Panc1 (cell line): ENCODE measurements around the gene RHEX. TPM values are rescaled to one million over a fixed set of nuclear protein-coding genes. Genes with fewer than 3 reads are reported as not detected.

Experiments
- ATAC-seq: fragments of 200-7000 bp; cut with Tn5 transposase; 2 replicates; pipeline ENCODE4 v1.9.1; 2020; ENCODE audit warnings: mild to moderate bottlenecking, moderate library complexity
- BruUV-seq: library from RNA; stranded (reverse); fragments of 400-500 nt; replicated peaks from 2 replicates; lab custom pipeline; 2021; lab: Mats Ljungman, UMichigan
- CTCF ChIA-PET: fragments of 300-600 bp; sonication (Branson Sonifier 250); formaldehyde crosslinking; loops from one replicate; lab custom pipeline; 2022; ENCODE audit warnings: antibody characterized with exemption; lab: Charles Lee
- POLR2A ChIA-PET: fragments of 300-600 bp; sonication (Branson Sonifier 250); formaldehyde crosslinking; loops from one replicate; lab custom pipeline; 2022; ENCODE audit warnings: antibody characterized with exemption; lab: Charles Lee
- DNase-seq: peaks from one replicate; pipeline ENCODE4 v3.0.0-alpha.2; 2010; ENCODE audit warnings: low read depth, low spot score
- H3K27ac ChIP-seq: 2 replicates; pipeline ENCODE4 v1.5.1; 2011; ENCODE audit warnings: mild to moderate bottlenecking, low read length, inconsistent platforms
- H3K27me3 ChIP-seq: fragments of 200-500 bp; sonication (Bioruptor generic); 2 replicates; pipeline ENCODE4 v1.6.0; 2014; ENCODE audit warnings: low read length, inconsistent platforms; ENCODE audit not compliant: control insufficient read depth, insufficient read depth
- H3K36me3 ChIP-seq: fragments of 200-500 bp; sonication (Bioruptor generic); 2 replicates; pipeline ENCODE4 v1.5.1; 2014; ENCODE audit warnings: inconsistent platforms, mild to moderate bottlenecking, low read length, moderate library complexity; ENCODE audit not compliant: control insufficient read depth, insufficient read depth
- H3K4me1 ChIP-seq: 2 replicates; pipeline ENCODE4 v1.5.1; 2011; ENCODE audit warnings: inconsistent platforms, mild to moderate bottlenecking, low read length, moderate library complexity; ENCODE audit not compliant: control insufficient read depth, insufficient read depth
- H3K4me3 ChIP-seq, 2 experiments: 2 replicates each; pipeline ENCODE4 v1.5.1; 2011 to 2012; ENCODE audit warnings: low read depth in 2 of 2, low read length in 2 of 2, mild to moderate bottlenecking in 2 of 2, inconsistent platforms in 1 of 2, moderate library complexity in 1 of 2
- H3K9me3 ChIP-seq: fragments of 200-500 bp; sonication (Bioruptor generic); 2 replicates; pipeline ENCODE4 v1.5.1; 2014; ENCODE audit warnings: low read depth, mild to moderate bottlenecking, inconsistent platforms, low read length, moderate library complexity; ENCODE audit not compliant: control insufficient read depth, insufficient read depth
- POLR2AphosphoS5 ChIP-seq: IDR thresholded peaks from 2 replicates; pipeline ENCODE4 v1.6.1; 2012; ENCODE audit warnings: mild to moderate bottlenecking, low read depth, low read length, moderate library complexity
- SIN3A ChIP-seq: IDR thresholded peaks from 2 replicates; pipeline ENCODE4 v1.6.1; 2012; ENCODE audit warnings: low read depth, mild to moderate bottlenecking, low read length, moderate library complexity, borderline replicate concordance; ENCODE audit not compliant: insufficient read depth
- TCF7L2 ChIP-seq: IDR thresholded peaks from 2 replicates; pipeline ENCODE4 v1.6.1; 2011; ENCODE audit warnings: mild to moderate bottlenecking, low read depth, low read length, inconsistent platforms
- in situ Hi-C: cut with HindIII; loops from 2 replicates; pipeline ENCODE4 v1.10.0; 2016; ENCODE audit warnings: low sequenced_read_pairs, low pct_unique_long_range_greater_than_20kb
- intact Hi-C: fragments of 100-400 bp; cut with micrococcal nuclease; formaldehyde crosslinking; loops from one replicate; pipeline ENCODE4 v1.10.0; 2022; ENCODE audit not compliant: unreplicated experiment
- total RNA-seq: library from RNA; stranded (reverse); gene quantifications from one replicate; pipeline ENCODE4 v1.2.1, GENCODE V29; 2021; ENCODE audit not compliant: unreplicated experiment
- TF ChIP-seq, protein P1 (sequence below): fragments of 450-650 bp; IDR thresholded peaks from 2 replicates; pipeline ENCODE4 v1.5.1; 2017; ENCODE audit warnings: mild to moderate bottlenecking
- TF ChIP-seq, protein P2 (sequence below), 2 experiments: IDR thresholded peaks; 2 replicates each; pipeline ENCODE4 v1.6.1; 2011 to 2012; ENCODE audit warnings: low read depth in 2 of 2, control low read depth in 1 of 2, low read length in 1 of 2, mild to moderate bottlenecking in 1 of 2, moderate library complexity in 1 of 2; ENCODE audit not compliant: insufficient read depth in 1 of 2

RHEX gene
- total RNA-seq, 1 experiment from 2014 or later, result not detected

DNA sequence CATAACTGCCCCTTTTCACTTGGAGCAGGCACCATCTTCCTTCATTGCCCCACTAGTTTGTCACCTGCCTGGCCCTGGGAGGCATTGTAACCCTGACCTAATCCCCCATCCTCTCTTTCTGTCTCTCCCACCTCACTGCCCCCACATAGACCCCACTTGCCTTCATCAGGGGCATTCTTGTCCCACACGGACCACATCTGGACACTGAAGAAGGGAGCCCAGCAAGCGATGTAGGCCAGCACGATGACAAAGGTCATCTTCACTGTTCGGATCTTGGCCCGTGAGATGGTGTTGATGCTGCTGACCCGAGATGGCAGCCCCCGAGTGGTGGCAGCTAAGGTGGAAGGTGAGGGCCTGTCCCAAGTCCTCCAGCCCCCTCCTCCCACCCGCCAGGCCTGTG, 62.8 kb downstream of the RHEX start:
- BruUV-seq, result no TSS peak
- H3K9me3 ChIP-seq, result peaks cover 3% of the 10 kb centered on the region
- in situ Hi-C loops (no loop called here), intact Hi-C loops (no loop called here)
- TF ChIP-seq TCF7L2 (no peak), SIN3A (no peak), POLR2AphosphoS5 (no peak)
- TF ChIP-seq, protein P1, sequence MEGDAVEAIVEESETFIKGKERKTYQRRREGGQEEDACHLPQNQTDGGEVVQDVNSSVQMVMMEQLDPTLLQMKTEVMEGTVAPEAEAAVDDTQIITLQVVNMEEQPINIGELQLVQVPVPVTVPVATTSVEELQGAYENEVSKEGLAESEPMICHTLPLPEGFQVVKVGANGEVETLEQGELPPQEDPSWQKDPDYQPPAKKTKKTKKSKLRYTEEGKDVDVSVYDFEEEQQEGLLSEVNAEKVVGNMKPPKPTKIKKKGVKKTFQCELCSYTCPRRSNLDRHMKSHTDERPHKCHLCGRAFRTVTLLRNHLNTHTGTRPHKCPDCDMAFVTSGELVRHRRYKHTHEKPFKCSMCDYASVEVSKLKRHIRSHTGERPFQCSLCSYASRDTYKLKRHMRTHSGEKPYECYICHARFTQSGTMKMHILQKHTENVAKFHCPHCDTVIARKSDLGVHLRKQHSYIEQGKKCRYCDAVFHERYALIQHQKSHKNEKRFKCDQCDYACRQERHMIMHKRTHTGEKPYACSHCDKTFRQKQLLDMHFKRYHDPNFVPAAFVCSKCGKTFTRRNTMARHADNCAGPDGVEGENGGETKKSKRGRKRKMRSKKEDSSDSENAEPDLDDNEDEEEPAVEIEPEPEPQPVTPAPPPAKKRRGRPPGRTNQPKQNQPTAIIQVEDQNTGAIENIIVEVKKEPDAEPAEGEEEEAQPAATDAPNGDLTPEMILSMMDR, result no peak
- TF ChIP-seq, protein P2, sequence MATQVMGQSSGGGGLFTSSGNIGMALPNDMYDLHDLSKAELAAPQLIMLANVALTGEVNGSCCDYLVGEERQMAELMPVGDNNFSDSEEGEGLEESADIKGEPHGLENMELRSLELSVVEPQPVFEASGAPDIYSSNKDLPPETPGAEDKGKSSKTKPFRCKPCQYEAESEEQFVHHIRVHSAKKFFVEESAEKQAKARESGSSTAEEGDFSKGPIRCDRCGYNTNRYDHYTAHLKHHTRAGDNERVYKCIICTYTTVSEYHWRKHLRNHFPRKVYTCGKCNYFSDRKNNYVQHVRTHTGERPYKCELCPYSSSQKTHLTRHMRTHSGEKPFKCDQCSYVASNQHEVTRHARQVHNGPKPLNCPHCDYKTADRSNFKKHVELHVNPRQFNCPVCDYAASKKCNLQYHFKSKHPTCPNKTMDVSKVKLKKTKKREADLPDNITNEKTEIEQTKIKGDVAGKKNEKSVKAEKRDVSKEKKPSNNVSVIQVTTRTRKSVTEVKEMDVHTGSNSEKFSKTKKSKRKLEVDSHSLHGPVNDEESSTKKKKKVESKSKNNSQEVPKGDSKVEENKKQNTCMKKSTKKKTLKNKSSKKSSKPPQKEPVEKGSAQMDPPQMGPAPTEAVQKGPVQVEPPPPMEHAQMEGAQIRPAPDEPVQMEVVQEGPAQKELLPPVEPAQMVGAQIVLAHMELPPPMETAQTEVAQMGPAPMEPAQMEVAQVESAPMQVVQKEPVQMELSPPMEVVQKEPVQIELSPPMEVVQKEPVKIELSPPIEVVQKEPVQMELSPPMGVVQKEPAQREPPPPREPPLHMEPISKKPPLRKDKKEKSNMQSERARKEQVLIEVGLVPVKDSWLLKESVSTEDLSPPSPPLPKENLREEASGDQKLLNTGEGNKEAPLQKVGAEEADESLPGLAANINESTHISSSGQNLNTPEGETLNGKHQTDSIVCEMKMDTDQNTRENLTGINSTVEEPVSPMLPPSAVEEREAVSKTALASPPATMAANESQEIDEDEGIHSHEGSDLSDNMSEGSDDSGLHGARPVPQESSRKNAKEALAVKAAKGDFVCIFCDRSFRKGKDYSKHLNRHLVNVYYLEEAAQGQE (IDR thresholded peaks at IDR 0.05; ENCODE audit: insufficient read depth in 1 of 2, low read depth in 2 of 2, low read length in 1 of 2), result no peak
- H3K36me3 ChIP-seq, result no peaks in the 10 kb centered on the region
- H3K4me3 ChIP-seq, result no peak overlapping the region
- H3K27ac ChIP-seq, result no peak overlapping the region
- DNase-seq, result no peak
- peaks cover 4% of the 10 kb centered on the region; the same call in 1 of the 2 replicates for H3K4me1 ChIP-seq
- ChIA-PET CTCF (interaction anchor here (0.6 kb wide), 1 partner anchor 133 kb away, joined by 3 read pairs; no protein-coding TSS in a partner anchor), POLR2A (no interaction called here)
- peaks cover 15% of the 10 kb centered on the region for H3K27me3 ChIP-seq
- no peak for ATAC-seq

DNA sequence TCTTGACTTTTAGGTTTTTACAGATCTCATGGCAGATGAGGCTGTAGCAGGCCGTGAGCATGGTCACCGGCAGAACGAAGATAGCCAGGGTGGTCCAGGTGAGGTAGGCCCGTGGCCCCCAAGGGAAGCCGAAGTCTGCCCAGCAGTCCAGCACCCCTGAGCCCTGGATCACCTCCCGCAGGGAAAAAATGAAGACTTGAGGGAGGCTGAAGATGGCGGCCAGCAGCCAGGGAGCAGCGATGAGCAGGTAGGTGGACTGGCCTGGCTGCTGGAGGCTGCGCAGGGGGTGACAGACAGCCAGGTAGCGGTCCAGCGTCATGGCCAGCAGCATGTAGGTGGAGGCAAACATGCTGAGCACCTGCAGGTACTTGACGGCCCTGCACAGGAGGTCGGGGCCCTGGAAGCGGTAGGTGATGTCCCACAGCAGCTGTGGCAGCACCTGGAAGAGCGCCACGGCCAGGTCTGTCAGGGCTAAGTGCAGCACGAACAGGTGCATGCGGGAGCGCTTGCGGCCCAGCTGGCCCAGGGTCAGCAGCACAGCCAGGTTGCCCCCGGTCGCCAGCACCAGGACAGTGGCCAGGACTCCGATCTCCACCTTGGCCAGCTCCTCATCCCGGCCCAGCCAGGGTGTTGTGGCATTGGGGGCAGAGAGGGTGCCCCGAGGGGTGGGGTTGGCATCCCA, 63.4 kb downstream of the RHEX start:
- POLR2A ChIA-PET, result no interaction called here

More for the DNA sequence above, 63.4 kb downstream of the RHEX start:
- Histone ChIP-seq H3K4me1 (peaks cover 4% of the 10 kb centered on the region; the same call in 1 of the 2 replicates), H3K9me3 (peaks cover 9% of the 10 kb centered on the region), H3K4me3 (no peak overlapping the region), H3K36me3 (no peaks in the 10 kb centered on the region), H3K27me3 (peaks cover 15% of the 10 kb centered on the region), H3K27ac (no peak overlapping the region)
- in situ Hi-C loops (no loop called here), intact Hi-C loops (no loop called here)
- BruUV-seq, result no TSS peak
- ATAC-seq (no peak), DNase-seq (no peak)
- no peak for TF ChIP-seq TCF7L2
- TF ChIP-seq, protein P1, result no peak
- TF ChIP-seq, protein P2 (IDR thresholded peaks at IDR 0.05; ENCODE audit: insufficient read depth in 1 of 2, low read depth in 2 of 2, low read length in 1 of 2), result no peak; a peak in 1 of 4 replicates
- TF ChIP-seq SIN3A, result no peak
- TF ChIP-seq POLR2AphosphoS5, result no peak
- CTCF ChIA-PET, result no interaction called here
